ENCODE measurements around the gene SEC24B. TPM values are rescaled to one million over a fixed set of nuclear protein-coding genes. Genes with fewer than 3 reads are reported as not detected.
A peak's percentile ranks its signal among the peaks of the same experiment; 100 is the strongest.

SEC24B gene
- 19.2 and 25.6 TPM in 2 replicates for total RNA-seq (2014; rRNA removed)
- 11.3 TPM for polyA plus RNA-seq (2012)

DNA sequence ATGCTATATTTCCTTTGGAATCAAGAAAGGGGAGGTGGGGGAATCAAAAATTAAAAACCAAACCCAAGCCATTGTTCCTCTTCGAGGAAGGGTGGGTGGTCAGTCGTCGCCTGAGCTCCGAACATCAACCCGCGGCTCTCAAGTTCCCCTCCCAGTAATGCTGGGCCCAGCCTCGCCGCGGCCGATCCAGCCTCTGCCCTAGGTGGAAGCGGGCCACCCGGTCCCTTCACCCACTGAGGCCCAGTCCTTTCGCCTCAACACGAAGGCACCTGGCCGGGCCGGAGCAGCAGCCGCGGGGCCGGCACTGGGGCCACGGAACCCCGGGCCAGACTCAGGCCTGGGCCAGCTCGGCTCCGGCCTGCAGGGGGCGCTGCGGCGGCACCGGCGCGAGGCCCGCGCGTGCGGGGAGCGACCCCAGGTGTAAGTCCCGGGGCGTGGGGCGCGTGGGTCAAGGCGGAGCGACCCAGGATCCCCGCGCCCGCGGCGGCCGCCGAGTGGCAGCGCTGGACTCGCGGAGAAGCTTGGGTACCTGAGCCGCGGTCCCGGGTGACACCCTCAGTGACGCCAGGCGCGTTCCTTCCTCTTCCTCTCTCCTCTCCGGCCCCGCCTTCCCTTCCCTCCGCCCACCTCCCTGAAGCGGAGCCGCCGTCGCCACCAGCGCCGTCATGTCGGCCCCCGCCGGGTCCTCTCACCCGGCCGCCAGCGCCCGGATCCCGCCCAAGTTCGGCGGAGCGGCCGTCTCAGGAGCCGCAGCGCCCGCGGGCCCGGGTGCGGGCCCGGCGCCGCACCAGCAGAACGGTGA is at the start of gene SEC24B:
TSS of gene SEC24B (plus strand) at position 611 of the 802 bp plus-strand sequence. CDS start at position 666, 55 bp downstream.
- DNase-seq (ENCODE audit: low read depth) = peak; percentile 75

DNA sequence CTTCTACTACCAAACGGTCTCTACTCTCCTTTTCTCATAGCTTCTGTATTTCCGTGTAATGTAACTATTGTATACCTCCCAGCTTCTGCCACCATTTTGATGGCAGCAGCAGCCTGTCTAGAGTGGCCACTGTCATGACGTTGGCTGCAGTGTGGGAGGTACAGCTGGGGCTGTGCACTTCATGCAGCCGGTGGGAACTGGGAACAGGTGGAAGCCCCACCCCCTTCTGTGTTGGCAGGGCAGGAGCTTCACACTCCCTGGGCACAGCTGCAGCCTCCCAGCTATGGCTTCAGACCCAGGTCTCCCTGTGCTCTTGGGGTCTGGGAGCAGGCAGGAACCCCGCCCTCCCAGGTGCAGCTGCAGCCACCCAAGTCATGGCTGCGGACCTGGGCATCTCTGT is 49.8 kb upstream of the SEC24B start:
- no peak for DNase-seq (ENCODE audit: low read depth)

DNA sequence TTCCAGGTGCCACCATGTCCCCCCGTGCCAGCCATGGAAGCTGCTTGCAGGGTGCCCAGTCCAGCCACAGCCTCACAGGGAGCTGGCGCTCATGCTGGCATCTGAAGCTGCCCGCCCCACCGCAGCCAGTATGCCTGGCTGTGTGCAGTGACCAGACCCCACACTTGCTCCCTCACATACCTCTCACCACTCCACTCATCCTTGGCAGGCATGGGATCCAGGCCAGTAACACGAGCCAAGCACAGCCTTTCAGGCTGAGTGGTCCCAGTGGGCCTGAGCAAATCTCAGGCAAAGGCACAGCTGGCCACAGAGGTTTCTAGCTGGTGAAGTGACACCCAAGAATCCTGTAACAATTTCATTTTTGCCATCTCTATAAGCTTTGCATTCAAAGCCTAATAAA is 48.4 kb upstream of the SEC24B start:
- no peak for DNase-seq (ENCODE audit: low read depth)

DNA sequence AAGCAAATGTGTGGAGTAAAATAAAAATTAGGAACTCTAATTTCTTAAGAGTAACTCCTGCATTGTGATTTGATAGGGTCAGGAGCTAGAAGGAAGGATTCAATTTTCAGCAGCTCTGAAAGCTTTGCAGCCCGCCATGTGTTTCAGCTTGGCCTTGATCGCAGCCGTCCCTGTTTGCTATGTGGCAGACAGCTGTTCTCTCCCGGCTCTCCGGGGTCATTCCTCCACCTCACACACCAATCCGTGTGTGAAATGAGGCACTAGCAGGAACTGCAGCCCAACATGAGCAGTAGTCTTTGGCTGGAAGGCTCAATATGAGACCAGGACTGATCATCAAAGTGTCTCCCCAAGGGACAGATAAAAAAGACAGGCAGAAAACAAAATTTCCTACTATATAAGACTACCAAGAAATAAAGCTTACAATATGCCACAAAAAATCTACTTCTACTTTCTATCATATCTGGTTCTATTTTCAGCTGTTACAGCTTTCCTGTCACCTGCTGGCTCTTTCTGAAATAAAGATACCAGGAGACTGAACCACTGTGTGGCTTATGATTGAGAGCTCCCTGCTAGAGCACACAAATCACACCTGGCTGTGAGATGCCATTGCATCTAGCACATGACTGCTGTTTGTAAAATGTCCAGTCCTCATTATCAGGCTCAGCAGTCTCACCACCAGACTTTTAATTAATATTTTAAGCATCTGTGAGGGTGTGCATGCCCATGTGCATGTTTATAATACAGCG is 44.1 kb upstream of the SEC24B start:
- DNase-seq (ENCODE audit: low read depth) = peak; percentile 73

- no peak for DNase-seq (ENCODE audit: low read depth)
Measured at GRCh38 chr4:109390115-109390768, 43.4 kb upstream of the SEC24B start.

DNA sequence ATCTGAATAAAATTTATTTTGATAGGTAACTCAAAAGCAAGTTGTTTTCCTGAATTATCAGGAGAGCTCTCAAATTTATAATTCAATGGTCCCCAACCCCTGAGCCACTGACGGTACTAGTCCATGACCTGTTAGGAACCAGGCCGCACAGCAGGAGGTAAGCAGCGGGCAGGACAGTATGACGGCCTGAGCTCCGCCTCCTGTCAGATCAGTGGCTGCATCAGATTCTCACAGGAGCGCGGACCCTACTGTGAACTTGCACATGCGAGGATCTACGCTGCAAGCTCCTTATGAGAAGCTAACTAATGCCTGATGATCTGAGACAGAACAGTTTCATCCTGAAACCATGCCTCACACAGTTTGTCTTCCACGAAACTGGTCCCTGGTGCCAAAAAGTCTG is 37.9 kb upstream of the SEC24B start:
- no peak for DNase-seq (ENCODE audit: low read depth)

DNA sequence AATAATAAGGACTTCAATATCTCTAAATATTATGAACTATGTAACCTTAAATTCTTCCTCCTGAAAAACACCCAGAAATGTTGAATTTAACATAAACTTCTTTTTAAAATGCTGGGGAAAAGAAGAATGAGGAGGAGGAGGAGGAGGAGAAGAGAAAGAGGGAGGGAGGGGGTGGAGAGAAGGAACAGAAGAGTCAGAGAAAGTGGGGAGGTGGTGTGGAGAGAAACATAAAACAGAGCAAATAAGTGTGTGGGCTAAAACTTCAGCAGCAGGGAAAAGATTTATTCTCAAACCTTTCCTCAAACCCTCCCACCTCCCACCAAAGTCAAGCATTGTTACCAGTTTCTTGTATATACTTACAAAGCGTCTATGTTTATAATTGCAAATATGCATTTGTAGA is 34.7 kb upstream of the SEC24B start:
- no peak for DNase-seq (ENCODE audit: low read depth)

- DNase-seq (ENCODE audit: low read depth) = peak; percentile 71
Measured at GRCh38 chr4:109406337-109406931, 27.2 kb upstream of the SEC24B start.

DNA sequence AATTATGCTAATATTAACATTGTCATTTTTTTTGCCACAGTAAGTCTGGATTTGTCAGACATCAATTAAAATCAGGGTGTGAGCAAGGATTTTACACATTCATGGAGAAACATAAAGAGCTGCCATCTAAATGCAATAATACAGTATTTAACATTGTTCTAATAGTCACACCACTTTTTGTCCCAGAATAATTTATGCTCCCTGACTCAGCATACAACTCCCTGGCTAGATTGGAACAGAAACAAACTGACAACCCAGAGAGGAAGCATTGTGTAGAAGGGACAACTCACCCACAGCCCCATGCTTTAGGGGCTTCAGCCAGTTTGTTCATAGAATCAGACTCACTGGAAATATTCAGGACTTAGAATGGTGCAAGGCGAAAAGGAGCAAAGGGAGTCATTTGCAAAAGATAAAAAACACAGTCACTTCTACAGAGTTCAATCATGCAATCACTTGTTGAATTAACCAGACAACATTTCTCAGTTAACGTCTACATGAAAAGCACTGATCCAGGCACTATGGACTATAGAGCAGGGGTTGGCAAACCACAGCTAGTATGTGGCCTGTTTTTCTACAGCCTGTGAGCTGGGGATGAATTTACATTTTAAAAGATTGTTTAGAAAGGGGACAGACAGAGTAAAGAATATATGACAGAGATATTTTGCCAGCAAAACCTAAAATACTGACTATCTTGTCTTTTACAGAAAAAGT is 26.4 kb upstream of the SEC24B start:
- no peak for DNase-seq (ENCODE audit: low read depth)

- DNase-seq (ENCODE audit: low read depth) = no peak
Measured at GRCh38 chr4:109408711-109409110, 24.9 kb upstream of the SEC24B start.

DNA sequence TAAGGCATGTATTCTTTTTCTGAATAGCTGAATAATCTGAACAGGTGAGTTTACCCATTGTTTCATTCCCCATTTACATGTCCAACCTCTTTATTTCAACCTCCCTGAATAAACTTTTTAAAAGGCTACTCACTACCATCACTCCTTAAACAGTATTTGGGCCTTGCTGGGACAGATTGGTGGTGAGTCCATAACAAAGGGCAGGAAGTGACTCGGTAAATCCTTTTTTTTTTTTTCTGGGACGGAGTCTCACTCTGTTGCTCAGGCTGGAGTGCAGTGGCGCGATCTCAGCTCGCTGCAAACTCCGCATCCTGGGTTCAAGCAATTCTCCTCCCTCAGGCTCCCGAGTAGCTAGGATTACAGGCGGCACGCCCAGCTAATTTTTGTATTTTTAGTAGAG is 23.4 kb upstream of the SEC24B start:
- no peak for DNase-seq (ENCODE audit: low read depth)

DNA sequence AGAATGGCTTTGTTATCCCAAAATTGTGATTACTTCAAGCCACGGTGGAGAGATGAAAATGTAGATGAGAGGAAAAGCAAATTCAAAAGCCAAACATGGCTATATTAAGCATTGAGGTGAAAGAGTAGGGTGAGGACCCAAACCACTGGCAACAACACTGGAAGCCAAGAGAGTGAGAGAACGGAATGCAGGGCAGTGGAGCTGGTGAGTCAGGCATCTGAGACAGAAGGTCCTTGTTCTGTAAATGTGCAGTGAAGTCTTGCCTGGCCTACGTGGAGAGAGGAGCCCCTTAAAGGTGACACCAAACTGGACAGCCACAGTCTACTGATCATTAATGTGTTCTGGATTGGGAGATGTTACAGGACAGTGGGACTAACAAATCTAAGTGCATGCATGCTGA is 22.8 kb upstream of the SEC24B start:
- DNase-seq (ENCODE audit: low read depth) = peak; percentile 24

DNA sequence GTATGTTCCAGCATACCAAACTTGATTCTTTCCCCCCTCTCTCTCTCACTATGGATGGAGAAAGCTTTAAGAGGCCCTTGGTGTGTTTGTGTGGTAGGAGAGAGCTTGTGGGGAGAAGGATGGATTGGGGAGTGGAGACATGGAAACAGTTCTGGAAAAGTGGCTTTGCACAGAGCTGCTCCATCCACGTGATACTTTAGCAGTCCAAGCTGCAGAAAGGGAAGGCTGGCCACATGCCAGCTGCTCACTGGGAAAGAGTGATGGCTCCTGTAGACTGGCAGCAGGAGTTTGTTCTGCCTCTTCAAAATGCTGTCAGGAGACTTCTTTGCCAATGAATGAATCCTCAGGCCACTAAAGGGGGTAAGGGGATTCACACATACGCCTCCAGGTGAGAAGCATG is 21.7 kb upstream of the SEC24B start:
- DNase-seq (ENCODE audit: low read depth) = peak; percentile 19

GRCh38 chr4:109412776-109413175 is 20.8 kb upstream of the SEC24B start:
- DNase-seq (ENCODE audit: low read depth) = no peak

DNA sequence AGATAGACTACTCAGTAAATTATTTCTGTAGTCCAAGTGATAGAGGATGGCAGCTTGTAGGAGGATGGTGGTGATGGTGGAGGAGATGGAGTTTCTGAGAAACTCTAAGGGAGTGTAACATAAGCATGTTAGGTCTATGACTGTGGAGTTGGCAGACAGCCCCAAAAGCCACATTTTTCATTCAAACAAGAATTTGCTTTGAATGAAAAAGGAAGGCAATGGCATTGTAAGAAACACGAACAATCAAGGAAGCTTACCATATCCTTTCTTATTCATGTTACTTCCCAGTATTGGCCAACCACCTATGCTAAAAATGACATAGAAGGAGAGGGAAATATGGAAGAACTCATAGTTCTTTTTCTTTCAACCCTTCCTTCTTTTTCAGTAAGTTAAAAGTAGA is 18.7 kb upstream of the SEC24B start:
- no peak for DNase-seq (ENCODE audit: low read depth)

- no peak for DNase-seq (ENCODE audit: low read depth)
Measured at GRCh38 chr4:109418588-109418987, 15.0 kb upstream of the SEC24B start.

DNA sequence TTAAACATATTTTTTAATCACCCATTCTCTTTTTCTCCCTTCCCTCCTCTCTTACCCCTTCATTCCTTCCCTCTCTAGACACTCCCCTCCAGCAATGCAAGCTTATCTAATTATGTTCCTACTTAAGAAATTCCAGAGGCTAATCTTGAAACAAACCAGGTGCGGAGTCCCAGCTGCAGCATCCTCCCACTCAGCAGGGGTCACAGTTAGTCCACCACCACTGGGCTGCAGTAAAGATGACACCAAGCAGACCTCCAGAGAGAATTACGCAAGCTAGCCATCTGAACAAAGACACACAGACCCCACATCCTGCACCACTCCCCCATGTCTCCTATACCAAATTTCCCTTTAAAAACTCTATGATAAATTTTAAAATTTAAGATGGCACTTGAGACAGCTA is 13.9 kb upstream of the SEC24B start:
- no peak for DNase-seq (ENCODE audit: low read depth)

DNA sequence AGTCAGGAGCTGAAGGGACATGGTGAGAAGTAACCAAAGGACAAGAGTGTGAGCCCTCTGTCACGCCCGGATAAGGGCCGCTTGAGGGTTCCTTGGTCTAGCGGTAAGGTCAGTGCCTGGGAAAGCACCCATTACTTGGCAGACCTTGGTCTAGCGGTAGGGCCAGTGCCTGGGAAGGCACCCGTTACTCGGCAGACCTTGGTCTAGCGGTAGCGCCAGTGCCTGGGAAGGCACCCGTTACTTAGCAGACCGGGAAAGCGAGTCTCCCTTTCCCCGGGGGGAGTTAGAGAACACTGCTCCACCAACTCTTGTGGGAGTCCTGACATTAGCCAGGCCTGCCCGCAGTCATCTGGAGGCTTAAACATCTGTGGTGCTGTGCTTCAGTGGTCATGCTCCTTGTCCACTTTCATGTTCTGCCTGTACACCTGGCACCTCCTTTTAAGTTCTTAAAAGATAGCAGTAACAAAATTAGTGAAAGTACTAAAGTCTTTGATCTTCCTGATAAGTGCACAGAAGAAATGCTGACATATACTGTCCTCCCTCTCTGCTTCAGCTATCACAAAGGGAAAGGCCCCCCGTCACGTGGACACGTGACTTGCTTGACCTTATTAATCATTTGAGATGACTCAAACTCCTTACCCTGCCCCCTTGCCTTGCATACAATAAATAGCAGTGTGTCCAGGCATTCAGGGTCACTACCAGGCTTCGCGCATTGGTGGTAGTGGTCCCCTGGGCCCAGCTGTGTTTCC is 9.3 kb upstream of the SEC24B start:
- peak; percentile 23 for DNase-seq (ENCODE audit: low read depth)

- DNase-seq (ENCODE audit: low read depth) = no peak
Measured at GRCh38 chr4:109425405-109425804, 8.2 kb upstream of the SEC24B start.

DNA sequence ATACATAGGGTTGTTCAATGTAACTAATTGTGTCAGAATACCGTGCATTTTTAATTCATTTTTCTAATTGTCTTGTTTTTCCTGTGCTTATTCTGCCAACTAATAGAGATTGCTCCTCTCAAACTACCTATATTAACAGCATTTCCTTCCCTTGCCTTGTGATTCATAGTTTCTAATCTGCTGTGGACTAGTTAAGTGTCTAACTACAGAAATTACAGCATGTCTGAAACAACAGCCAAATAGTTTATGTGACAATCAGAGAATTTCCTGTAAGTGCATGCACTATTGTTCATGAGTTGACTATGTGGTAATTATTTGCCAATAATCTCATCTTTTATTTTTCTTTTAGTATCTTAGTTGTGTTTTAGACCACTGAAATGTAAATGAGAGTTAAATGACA is 4.1 kb upstream of the SEC24B start:
- no peak for DNase-seq (ENCODE audit: low read depth)

DNA sequence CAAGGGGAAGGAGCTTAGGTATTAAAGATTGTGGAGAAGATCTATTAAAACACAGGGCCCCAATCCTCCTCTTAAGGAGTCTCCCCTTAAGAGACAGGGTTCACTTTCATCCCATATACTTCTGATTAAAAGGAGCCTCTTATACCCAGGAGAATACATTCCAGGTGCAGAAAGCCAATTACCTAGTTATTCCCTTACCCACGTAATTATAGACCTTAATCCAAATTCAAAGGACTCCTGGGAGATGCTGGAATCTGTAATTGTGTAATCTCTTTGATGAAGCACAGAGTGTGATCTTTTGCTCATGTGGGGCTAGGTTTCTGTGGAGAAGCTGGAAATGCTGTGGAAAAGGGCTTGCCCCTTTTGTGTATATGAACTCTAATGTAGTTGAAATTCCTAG is 1.4 kb upstream of the SEC24B start:
- no peak for DNase-seq (ENCODE audit: low read depth)
